ENCODE data around the gene TBCC. TPM values are rescaled to one million over a fixed set of nuclear protein-coding genes. Genes with fewer than 3 reads are reported as not detected.

Gene TBCC
- total and polyA plus RNA-seq, 4 donors, result 24.3 to 35.8 (median 29.4) TPM

Other genes starting within 250 kb of the TBCC start
- 10 to 100 TPM; 33.3 to 39.7 TPM for gene UBR2, start 182.1 kb downstream of the TBCC start, total RNA-seq
- gene UBR2, start 182.1 kb downstream of the TBCC start, polyA plus RNA-seq (ENCODE audit: insufficient read length in 2 of 2), result 10 to 100 TPM; 20.3 to 20.8 TPM
- gene PRPH2, start 23.5 kb downstream of the TBCC start, total RNA-seq, result 1 to 10 TPM; 5.8 to 9.0 TPM
- 1 to 10 TPM; 5.1 to 7.3 TPM for gene PRPH2, start 23.5 kb downstream of the TBCC start, polyA plus RNA-seq (ENCODE audit: insufficient read length in 2 of 2)
- gene BICRAL, start 35.9 kb upstream of the TBCC start, total RNA-seq, result 10 to 100 TPM; 13.1 to 17.0 TPM
- gene BICRAL, start 35.9 kb upstream of the TBCC start, polyA plus RNA-seq (ENCODE audit: insufficient read length in 2 of 2), result 10 to 100 TPM; 13.7 to 14.0 TPM
- gene RPL7L1, start 133.5 kb upstream of the TBCC start, total RNA-seq, result 100 to 1,000 TPM; 105 to 117 TPM
- gene RPL7L1, start 133.5 kb upstream of the TBCC start, polyA plus RNA-seq (ENCODE audit: insufficient read length in 2 of 2), result 100 to 1,000 TPM; 105 to 111 TPM
- under 1 TPM in 1 of 2 donors, not detected in 1; 0.50 TPM for gene PTCRA, start 169.9 kb upstream of the TBCC start, total RNA-seq
- under 1 TPM in 1 of 2 donors, not detected in 1; 0.29 TPM for gene PTCRA, start 169.9 kb upstream of the TBCC start, polyA plus RNA-seq (ENCODE audit: insufficient read length in 2 of 2)
- 10 to 100 TPM; 20.5 to 35.3 TPM for gene CNPY3, start 183.4 kb upstream of the TBCC start, total RNA-seq
- 10 to 100 TPM; 51.0 to 60.3 TPM for gene CNPY3, start 183.4 kb upstream of the TBCC start, polyA plus RNA-seq (ENCODE audit: insufficient read length in 2 of 2)
- under 1 TPM; 0.20 to 0.99 TPM for gene GNMT, start 214.7 kb upstream of the TBCC start, total RNA-seq
- gene GNMT, start 214.7 kb upstream of the TBCC start, polyA plus RNA-seq (ENCODE audit: insufficient read length in 2 of 2), result 1 to 10 TPM; 2.6 to 5.1 TPM
- gene PEX6, start 233.1 kb upstream of the TBCC start, total RNA-seq, result 10 to 100 TPM; 17.7 to 21.1 TPM
- gene PEX6, start 233.1 kb upstream of the TBCC start, polyA plus RNA-seq (ENCODE audit: insufficient read length in 2 of 2), result 10 to 100 TPM; 26.7 to 29.5 TPM
- gene PPP2R5D, start 238.5 kb upstream of the TBCC start, total RNA-seq, result 10 to 100 TPM; 42.9 to 56.6 TPM
- 10 to 100 TPM; 80.3 to 86.8 TPM for gene PPP2R5D, start 238.5 kb upstream of the TBCC start, polyA plus RNA-seq (ENCODE audit: insufficient read length in 2 of 2)